GM12801 (cell line): ENCODE measurements around the gene CLEC16A.

Experiments used
- CTCF ChIP-seq: IDR thresholded peaks from one replicate; pipeline ENCODE4 v1.5.1; 2011; ENCODE audit warnings: control low read depth; ENCODE audit not compliant: insufficient read length; ENCODE audit errors: extremely low read depth

Gene CLEC16A

GRCh38 chr16:11163761-11164261 is 219.4 kb downstream of the CLEC16A start:
- TF ChIP-seq CTCF = no peak

GRCh38 chr16:11164482-11165270 is 220.3 kb downstream of the CLEC16A start:
- TF ChIP-seq CTCF = no peak

GRCh38 chr16:11165349-11165748 is 221.0 kb downstream of the CLEC16A start:
- TF ChIP-seq CTCF = no peak

GRCh38 chr16:11165894-11166665 is 221.7 kb downstream of the CLEC16A start:
- TF ChIP-seq CTCF = no peak

- no peak for TF ChIP-seq CTCF
Observed at GRCh38 chr16:11167581-11167980, 223.2 kb downstream of the CLEC16A start.

GRCh38 chr16:11168386-11169051 is 224.2 kb downstream of the CLEC16A start:
- no peak for TF ChIP-seq CTCF

- TF ChIP-seq CTCF = no peak
Observed at GRCh38 chr16:11169641-11170040, 225.3 kb downstream of the CLEC16A start.
